HCT116 (cell line): Measurements from ENCODE around the gene PAX7. TPM values are rescaled to one million over a fixed set of nuclear protein-coding genes. Genes with fewer than 3 reads are reported as not detected.
"Not testable (repeated sequence)": the region's sequence is repeated elsewhere in the genome, so short reads cannot be mapped to it uniquely, and the experiment has no call there.

Experiments used
- ATAC-seq: fragments of 200-7000 bp; cut with Tn5 transposase; 2 replicates; pipeline ENCODE4 v1.9.1; 2020; ENCODE audit warnings: mild to moderate bottlenecking, moderate library complexity
- BruUV-seq: library from RNA; stranded (reverse); fragments of 400-500 nt; replicated peaks from 2 replicates; lab custom pipeline; 2021; lab: Mats Ljungman, UMichigan
- CTCF ChIA-PET: fragments of 300-600 bp; sonication (Branson Sonifier 250); formaldehyde crosslinking; loops from one replicate; lab custom pipeline; 2021; ENCODE audit warnings: antibody characterized with exemption; lab: Charles Lee
- POLR2A ChIA-PET: fragments of 300-600, 350-600 bp; sonication (Branson Sonifier 250); formaldehyde crosslinking; loops from one replicate; lab custom pipeline; 2021; ENCODE audit warnings: antibody characterized with exemption; lab: Charles Lee
- RAD21 ChIA-PET, 2 experiments: fragments of 300-600 bp; sonication (Branson Sonifier 250); formaldehyde crosslinking; loops; one replicate each; lab custom pipeline; 2023; ENCODE audit warnings: low total read pairs in 2 of 2; ENCODE audit not compliant: uncharacterized antibody in 2 of 2, unreplicated experiment in 2 of 2, low non-redundant PET in 1 of 2; lab: Charles Lee
- DNase-seq: peaks from one replicate; pipeline ENCODE4 v3.0.0-alpha.2; 2010; ENCODE audit warnings: low read depth, low spot score
- H2AFZ ChIP-seq: fragments of 200-600 bp; shearing (Covaris generic), sonication (generic); 2 replicates; pipeline ENCODE4 v1.6.1; 2017; ENCODE audit warnings: low read depth, mixed run types, mixed read lengths, antibody characterized with exemption, low read length; ENCODE audit not compliant: poor library complexity, severe bottlenecking
- H3K27ac ChIP-seq: 2 replicates; pipeline ENCODE4 v1.5.1; 2012; ENCODE audit warnings: low read depth, low read length
- H3K27me3 ChIP-seq: fragments of 200-600 bp; sonication (generic); 2 replicates; pipeline ENCODE4 v1.6.1; 2016; ENCODE audit warnings: mixed run types, low read length, mixed read lengths; ENCODE audit not compliant: insufficient read depth
- H3K36me3 ChIP-seq, 2 experiments: fragments of 200-500 bp in 1 of 2; fragments of 200-600 bp in 1 of 2; sonication (Bioruptor generic) in 1 of 2; sonication (generic) in 1 of 2; 2 replicates each; pipeline versions ENCODE4 v1.5.1 to v1.6.1; 2014 to 2016; ENCODE audit warnings: low read length in 2 of 2, inconsistent platforms in 1 of 2, mixed read lengths in 1 of 2, mixed run types in 1 of 2; ENCODE audit not compliant: insufficient read depth in 2 of 2, control insufficient read depth in 1 of 2
- H3K4me1 ChIP-seq, 2 experiments: fragments of 200-600 bp in 1 of 2; sonication (generic) in 1 of 2; 2 replicates each; pipeline versions ENCODE4 v1.5.1 to v1.6.1; 2012 to 2017; ENCODE audit warnings: low read length in 2 of 2, inconsistent platforms in 1 of 2, mild to moderate bottlenecking in 1 of 2, mixed read lengths in 1 of 2, mixed run types in 1 of 2, moderate library complexity in 1 of 2; ENCODE audit not compliant: insufficient read depth in 2 of 2, control insufficient read depth in 1 of 2
- H3K4me2 ChIP-seq: fragments of 200-600 bp; sonication (generic); 2 replicates; pipeline ENCODE4 v1.6.1; 2017; ENCODE audit warnings: mixed run types, low read length, mixed read lengths
- H3K4me3 ChIP-seq, 2 experiments: fragments of 200-600 bp in 1 of 2; sonication (generic) in 1 of 2; replicated peaks in 1 of 2; 2 replicates each; pipeline ENCODE4 v1.5.1; 2011 to 2016; ENCODE audit warnings: low read length in 2 of 2, control low read depth in 1 of 2, low read depth in 1 of 2, mild to moderate bottlenecking in 1 of 2, mixed read lengths in 1 of 2, mixed run types in 1 of 2
- H3K79me2 ChIP-seq: fragments of 200-600 bp; sonication (generic); 2 replicates; pipeline ENCODE4 v1.6.1; 2017; ENCODE audit warnings: mild to moderate bottlenecking, mixed run types, low read length, moderate library complexity, mixed read lengths; ENCODE audit not compliant: insufficient read depth
- H3K9ac ChIP-seq: fragments of 200-600 bp; sonication (generic); 2 replicates; pipeline ENCODE4 v1.6.1; 2016; ENCODE audit warnings: low read length, mixed read lengths
- H3K9me2 ChIP-seq: fragments of 200-600 bp; sonication (generic), shearing (Covaris generic); 2 replicates; pipeline ENCODE4 v1.6.1; 2017; ENCODE audit warnings: mixed run types, mild to moderate bottlenecking, moderate library complexity; ENCODE audit not compliant: insufficient read depth
- H3K9me3 ChIP-seq, 2 experiments: fragments of 200-500 bp in 1 of 2; fragments of 200-600 bp in 1 of 2; sonication (Bioruptor generic) in 1 of 2; sonication (generic) in 1 of 2; 2 replicates each; pipeline ENCODE4 v1.6.1; 2014 to 2017; ENCODE audit warnings: low read length in 2 of 2, mixed read lengths in 2 of 2, inconsistent platforms in 1 of 2, low read depth in 1 of 2, mild to moderate bottlenecking in 1 of 2, mixed run types in 1 of 2, moderate library complexity in 1 of 2; ENCODE audit not compliant: control insufficient read depth in 1 of 2, insufficient read depth in 1 of 2
- H4K20me1 ChIP-seq: fragments of 200-600 bp; sonication (generic), shearing (Covaris generic); 2 replicates; pipeline ENCODE4 v1.6.1; 2017; ENCODE audit warnings: mixed run types, mild to moderate bottlenecking, moderate library complexity; ENCODE audit not compliant: insufficient read depth
- CBX3 ChIP-seq: IDR thresholded peaks from 2 replicates; pipeline ENCODE4 v1.6.1; 2012; ENCODE audit warnings: low read depth
- CEBPB ChIP-seq: IDR thresholded peaks from 2 replicates; pipeline ENCODE4 v1.6.1; 2012; ENCODE audit warnings: low read depth
- RAD21 ChIP-seq: IDR thresholded peaks from 2 replicates; pipeline ENCODE4 v1.6.1; 2012; ENCODE audit warnings: low read depth, mild to moderate bottlenecking
- ZNF274 ChIP-seq: fragments of 200-500 bp; sonication (Bioruptor generic); IDR thresholded peaks from 2 replicates; pipeline ENCODE4 v1.6.1; 2014; ENCODE audit warnings: mild to moderate bottlenecking, low read depth, low read length, inconsistent platforms
- intact Hi-C: fragments of 100-400 bp; cut with micrococcal nuclease; formaldehyde crosslinking; loops from 2 replicates; pipeline ENCODE4 v1.10.0; 2022
- total RNA-seq: library from RNA; stranded (reverse); gene quantifications from one replicate; pipeline ENCODE4 v1.2.1, GENCODE V29; 2021; ENCODE audit not compliant: unreplicated experiment

Gene PAX7
- total RNA-seq, 1 experiment from 2014 or later: not detected

- no peak for DNase-seq
Observed at GRCh38 chr1:18693256-18694098, 62.8 kb downstream of the PAX7 start.

GRCh38 chr1:18694289-18694688 is 63.6 kb downstream of the PAX7 start:
- H3K9ac ChIP-seq, BruUV-seq, intact Hi-C loops, H3K9me2 ChIP-seq, H3K4me2 ChIP-seq, H3K27ac ChIP-seq, H3K4me1 ChIP-seq, H3K36me3 ChIP-seq, ATAC-seq, DNase-seq, POLR2A ChIA-PET, RAD21 ChIA-PET, H3K4me3 ChIP-seq, H2AFZ ChIP-seq, H3K9me3 ChIP-seq, H3K79me2 ChIP-seq, H4K20me1 ChIP-seq: not testable (repeated sequence)
- CTCF ChIA-PET: interaction anchor here (0.7 kb wide), 1 partner anchor 1243 kb away, joined by 3 read pairs; no protein-coding TSS in a partner anchor
- H3K27me3 ChIP-seq: peaks cover 32% of the 10 kb centered on the region

More at GRCh38 chr1:18693256-18694098, 62.8 kb downstream of the PAX7 start:
- Histone ChIP-seq H3K79me2 (no peaks in the 10 kb centered on the region), H3K4me1 (peaks cover 0 to 5% of the 10 kb centered on the region in 2 experiments; a peak in 2 of 4 replicates), H3K9ac (no peak overlapping the region), H3K36me3 (no peaks in the 10 kb centered on the region), H3K9me2 (no peaks in the 10 kb centered on the region), H4K20me1 (no peaks in the 10 kb centered on the region), H3K4me2 (no peak overlapping the region; the same call in 1 of the 2 replicates), H3K27ac (no peak overlapping the region), H2AFZ (no peak overlapping the region), H3K4me3 (no peak overlapping the region), H3K27me3 (peaks cover 25% of the 10 kb centered on the region), H3K9me3 (no peaks in the 10 kb centered on the region)
- ChIA-PET RAD21 (no interaction called here), CTCF (interaction anchor here (0.7 kb wide), 1 partner anchor 1242 kb away, joined by 3 read pairs; no protein-coding TSS in a partner anchor), POLR2A (no interaction called here)
- BruUV-seq: no TSS peak
- TF ChIP-seq RAD21: no peak
- TF ChIP-seq ZNF274: no peak
- TF ChIP-seq CEBPB: no peak
- no peak for TF ChIP-seq CBX3
- intact Hi-C loops: no loop called here
- ATAC-seq: peak; percentile 60; the same call in 1 of the 2 replicates
